Keratinocyte (primary cell): ENCODE results near the gene SMIM14. TPM values are rescaled to one million over a fixed set of nuclear protein-coding genes. Genes with fewer than 3 reads are reported as not detected.
"Not testable (repeated sequence)": the region's sequence is repeated elsewhere in the genome, so short reads cannot be mapped to it uniquely, and the experiment has no call there.

Experiments used
- DNase-seq: peaks from one replicate; pipeline ENCODE4 v3.0.0-alpha.2; 2011; ENCODE audit warnings: low read depth, missing footprints, low spot score
- FAIRE-seq: peaks from 2 replicates; lab custom pipeline; 2011; peaks lifted over from hg19 to GRCh38; lab: Jason Lieb, UNC
- H2AFZ ChIP-seq: 2 replicates; pipeline ENCODE4 v1.6.0; 2012; ENCODE audit warnings: low read length, control low read depth, inconsistent platforms; ENCODE audit not compliant: control insufficient read depth
- H3K27ac ChIP-seq: 2 replicates; pipeline ENCODE4 v1.5.1; 2011; ENCODE audit warnings: low read length; ENCODE audit not compliant: control insufficient read depth, insufficient read depth
- H3K27me3 ChIP-seq: 3 replicates; pipeline ENCODE4 v1.6.0; 2011; ENCODE audit warnings: low read length; ENCODE audit not compliant: control insufficient read depth, insufficient read depth; ENCODE audit errors: extremely low read depth
- H3K36me3 ChIP-seq, 2 experiments: 2 replicates in 1 of 2; 3 replicates in 1 of 2; pipeline ENCODE4 v1.5.1; 2011; ENCODE audit warnings: low read length in 2 of 2, mild to moderate bottlenecking in 1 of 2; ENCODE audit not compliant: control insufficient read depth in 2 of 2, insufficient read depth in 2 of 2; ENCODE audit errors: extremely low read depth in 1 of 2
- H3K4me1 ChIP-seq: 3 replicates; pipeline ENCODE4 v1.5.1; 2011; ENCODE audit warnings: low read length; ENCODE audit not compliant: control insufficient read depth, insufficient read depth; ENCODE audit errors: extremely low read depth
- H3K4me2 ChIP-seq: 3 replicates; pipeline ENCODE4 v1.6.0; 2011; ENCODE audit warnings: low read depth, low read length; ENCODE audit not compliant: control insufficient read depth, insufficient read depth; ENCODE audit errors: extremely low read depth
- H3K4me3 ChIP-seq, 3 experiments: fragments of 200-600 bp in 1 of 3; sonication (generic) in 1 of 3; 2 replicates in 2 of 3; 3 replicates in 1 of 3; pipeline ENCODE4 v1.5.1; 2011 to 2016; ENCODE audit warnings: low read length in 3 of 3, mild to moderate bottlenecking in 3 of 3, control low read depth in 2 of 3, inconsistent platforms in 1 of 3, low read depth in 1 of 3, mixed read lengths in 1 of 3, mixed run types in 1 of 3, moderate library complexity in 1 of 3; ENCODE audit not compliant: control insufficient read depth in 2 of 3, insufficient read depth in 2 of 3; ENCODE audit errors: extremely low read depth in 1 of 3
- H3K79me2 ChIP-seq: 2 replicates; pipeline ENCODE4 v1.6.0; 2012; ENCODE audit warnings: low read length; ENCODE audit not compliant: control insufficient read depth, insufficient read depth
- H3K9ac ChIP-seq: 3 replicates; pipeline ENCODE4 v1.6.0; 2011; ENCODE audit warnings: low read length; ENCODE audit not compliant: control insufficient read depth, insufficient read depth; ENCODE audit errors: extremely low read depth
- H3K9me1 ChIP-seq: 3 replicates; pipeline ENCODE4 v1.6.0; 2011; ENCODE audit warnings: low read length; ENCODE audit not compliant: control insufficient read depth, insufficient read depth; ENCODE audit errors: extremely low read depth
- H3K9me3 ChIP-seq: 2 replicates; pipeline ENCODE4 v1.5.1; 2012; ENCODE audit warnings: low read depth, low read length; ENCODE audit not compliant: control insufficient read depth
- H4K20me1 ChIP-seq: 3 replicates; pipeline ENCODE4 v1.6.0; 2011; ENCODE audit warnings: low read length; ENCODE audit not compliant: control insufficient read depth, insufficient read depth; ENCODE audit errors: extremely low read depth
- EZH2 ChIP-seq: IDR thresholded peaks from one replicate; pipeline ENCODE4 v1.6.1; 2012; ENCODE audit warnings: inconsistent platforms, mild to moderate bottlenecking, low read length, moderate library complexity
- dilution Hi-C: fragments of 300-500 bp; cut with MboI; formaldehyde crosslinking; loops from one replicate; pipeline ENCODE4 v1.7.0; 2020; ENCODE audit warnings: low sequenced_read_pairs; ENCODE audit not compliant: extremely low pct_ligation_motif_present
- polyA plus RNA-seq, 5 experiments: library from polyadenylated mRNA; depleted of rRNA in 3 of 5; stranded (reverse) in 3 of 5; stranded (forward) in 1 of 5; unstranded in 1 of 5; fragments of >200 nt; gene quantifications; 1 replicate in 1 of 5; 2 replicates in 3 of 5; 3 replicates in 1 of 5; pipeline versions ENCODE4 v1.2.1 to v1.2.3, GENCODE V29; 2011 to 2012; ENCODE audit warnings: missing spikeins in 2 of 5, low read depth in 1 of 5, low replicate concordance in 1 of 5
- TF ChIP-seq, protein P1 (sequence below), 3 experiments: IDR thresholded peaks in 1 of 3; conservative IDR thresholded peaks in 1 of 3; optimal IDR thresholded peaks in 1 of 3; 2 replicates in 2 of 3; 3 replicates in 1 of 3; pipeline versions ENCODE3 to v1.5.1; 2011; ENCODE audit warnings: low read length in 3 of 3, mild to moderate bottlenecking in 3 of 3, moderate library complexity in 2 of 3, control low read depth in 1 of 3, inconsistent platforms in 1 of 3; ENCODE audit not compliant: insufficient read depth in 2 of 3; ENCODE audit errors: extremely low read depth in 1 of 3

The SMIM14 gene
- polyA plus RNA-seq, 1 donor (not counting 4 experiments of a cell fraction or from before 2014, with no cell fraction given), result 13.9 TPM

- H4K20me1 ChIP-seq, H3K4me1 ChIP-seq, H3K9me1 ChIP-seq, H3K79me2 ChIP-seq, H3K27ac ChIP-seq, H2AFZ ChIP-seq, H3K27me3 ChIP-seq, H3K4me3 ChIP-seq, H3K9me3 ChIP-seq, DNase-seq, H3K36me3 ChIP-seq, dilution Hi-C loops, FAIRE-seq, H3K9ac ChIP-seq, H3K4me2 ChIP-seq: not testable (repeated sequence)
Measured at GRCh38 chr4:39670296-39670695, 31.6 kb upstream of the SMIM14 start.

DNA sequence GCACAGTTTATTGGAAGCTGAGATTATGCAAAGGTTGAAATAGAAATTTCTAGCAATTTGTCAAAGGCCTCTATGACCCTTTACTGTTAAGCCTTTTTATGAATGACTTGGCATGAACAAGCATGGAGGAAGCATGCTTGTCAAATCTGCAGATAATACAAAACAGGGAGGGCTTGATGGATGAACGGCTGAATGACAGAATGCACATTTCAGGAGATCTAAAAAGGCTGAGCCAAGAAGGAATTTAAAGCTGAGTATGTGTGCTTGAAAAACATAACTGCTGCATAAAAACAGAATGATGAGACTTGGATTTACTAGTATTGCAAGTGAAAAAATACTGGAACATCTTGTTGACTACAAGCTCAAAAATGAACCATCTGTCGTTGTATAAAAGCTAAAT is 30.2 kb upstream of the SMIM14 start:
- no peak for TF ChIP-seq EZH2
- TF ChIP-seq, protein P1, sequence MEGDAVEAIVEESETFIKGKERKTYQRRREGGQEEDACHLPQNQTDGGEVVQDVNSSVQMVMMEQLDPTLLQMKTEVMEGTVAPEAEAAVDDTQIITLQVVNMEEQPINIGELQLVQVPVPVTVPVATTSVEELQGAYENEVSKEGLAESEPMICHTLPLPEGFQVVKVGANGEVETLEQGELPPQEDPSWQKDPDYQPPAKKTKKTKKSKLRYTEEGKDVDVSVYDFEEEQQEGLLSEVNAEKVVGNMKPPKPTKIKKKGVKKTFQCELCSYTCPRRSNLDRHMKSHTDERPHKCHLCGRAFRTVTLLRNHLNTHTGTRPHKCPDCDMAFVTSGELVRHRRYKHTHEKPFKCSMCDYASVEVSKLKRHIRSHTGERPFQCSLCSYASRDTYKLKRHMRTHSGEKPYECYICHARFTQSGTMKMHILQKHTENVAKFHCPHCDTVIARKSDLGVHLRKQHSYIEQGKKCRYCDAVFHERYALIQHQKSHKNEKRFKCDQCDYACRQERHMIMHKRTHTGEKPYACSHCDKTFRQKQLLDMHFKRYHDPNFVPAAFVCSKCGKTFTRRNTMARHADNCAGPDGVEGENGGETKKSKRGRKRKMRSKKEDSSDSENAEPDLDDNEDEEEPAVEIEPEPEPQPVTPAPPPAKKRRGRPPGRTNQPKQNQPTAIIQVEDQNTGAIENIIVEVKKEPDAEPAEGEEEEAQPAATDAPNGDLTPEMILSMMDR (optimal IDR thresholded peaks at IDR 0.05 in 1 of 3, IDR thresholded peaks at IDR 0.05 in 1 of 3, conservative IDR thresholded peaks at IDR 0.05 in 1 of 3; ENCODE audit: extremely low read depth in 1 of 3, insufficient read depth in 2 of 3, low read length in 3 of 3), result no peak
- Histone ChIP-seq H4K20me1 (no peaks in the 10 kb centered on the region), H3K9me1 (no peaks in the 10 kb centered on the region), H2AFZ (no peak overlapping the region), H3K79me2 (no peaks in the 10 kb centered on the region), H3K9ac (no peak overlapping the region), H3K4me2 (no peak overlapping the region), H3K4me1 (no peaks in the 10 kb centered on the region), H3K9me3 (no peaks in the 10 kb centered on the region), H3K4me3 (no peak overlapping the region), H3K36me3 (no peaks in the 10 kb centered on the region), H3K27me3 (no peaks in the 10 kb centered on the region), H3K27ac (no peak overlapping the region)
- no peak for FAIRE-seq
- no peak for DNase-seq
- dilution Hi-C loops, result no loop called here

GRCh38 chr4:39667706-39668105 is 29.0 kb upstream of the SMIM14 start:
- no peaks in the 10 kb centered on the region for H3K27me3 ChIP-seq
- no peaks in the 10 kb centered on the region for H3K9me3 ChIP-seq
- no peak for DNase-seq
- no peak overlapping the region for H3K9ac ChIP-seq
- no peaks in the 10 kb centered on the region for H3K79me2 ChIP-seq
- H3K36me3 ChIP-seq, result no peaks in the 10 kb centered on the region
- TF ChIP-seq EZH2, result no peak
- TF ChIP-seq, protein P1 (optimal IDR thresholded peaks at IDR 0.05 in 1 of 3, IDR thresholded peaks at IDR 0.05 in 1 of 3, conservative IDR thresholded peaks at IDR 0.05 in 1 of 3; ENCODE audit: extremely low read depth in 1 of 3, insufficient read depth in 2 of 3, low read length in 3 of 3), result no peak
- no peak for FAIRE-seq
- no peaks in the 10 kb centered on the region for H3K9me1 ChIP-seq
- no peak overlapping the region for H3K4me3 ChIP-seq
- H3K4me2 ChIP-seq, result no peak overlapping the region
- no peak overlapping the region for H2AFZ ChIP-seq
- H3K27ac ChIP-seq, result no peak overlapping the region
- H3K4me1 ChIP-seq, result no peaks in the 10 kb centered on the region
- dilution Hi-C loops, result no loop called here
- no peaks in the 10 kb centered on the region for H4K20me1 ChIP-seq
